Activated B cell treated with CpG ODN at 0.5 μM for 24 hours (primary cell): Measurements from ENCODE around the gene PARVB. TPM values are rescaled to one million over a fixed set of nuclear protein-coding genes. Genes with fewer than 3 reads are reported as not detected.

ENCODE experiments used
- ATAC-seq: fragments of 200-7000 bp; cut with Tn5 transposase; one replicate; pipeline ENCODE4 v1.10.0; 2021; ENCODE audit warnings: low read depth, mild to moderate bottlenecking, moderate library complexity
- CTCF ChIA-PET: fragments of 350-600 bp; sonication (Branson Sonifier 250); formaldehyde crosslinking; loops from one replicate; lab custom pipeline; 2021; ENCODE audit warnings: antibody characterized with exemption; lab: Charles Lee
- POLR2A ChIA-PET: fragments of 350-600 bp; sonication (Branson Sonifier 250); formaldehyde crosslinking; loops from one replicate; lab custom pipeline; 2021; ENCODE audit warnings: antibody characterized with exemption; lab: Charles Lee
- DNase-seq: peaks from one replicate; pipeline ENCODE4 v3.0.0; 2022
- H3K27ac Mint-ChIP-seq: one replicate; pipeline ENCODE4 v1.8.0; 2020; ENCODE audit warnings: mixed read lengths
- H3K27me3 Mint-ChIP-seq: one replicate; pipeline ENCODE4 v1.8.0; 2021; ENCODE audit warnings: mixed read lengths
- H3K36me3 Mint-ChIP-seq: one replicate; pipeline ENCODE4 v1.8.0; 2021; ENCODE audit warnings: low read depth, mixed read lengths
- H3K4me1 Mint-ChIP-seq: one replicate; pipeline ENCODE4 v1.8.0; 2021; ENCODE audit warnings: mixed read lengths
- H3K4me3 Mint-ChIP-seq: one replicate; pipeline ENCODE4 v1.8.0; 2020; ENCODE audit warnings: mild to moderate bottlenecking, mixed read lengths
- H3K9me3 Mint-ChIP-seq: one replicate; pipeline ENCODE4 v1.8.0; 2020; ENCODE audit warnings: mixed read lengths
- CTCF ChIP-seq: fragments of 200-600 bp; IDR thresholded peaks from one replicate; pipeline ENCODE4 v1.8.0; 2022; ENCODE audit warnings: antibody characterized with exemption, mild to moderate bottlenecking
- intact Hi-C: fragments of 100-400 bp; cut with micrococcal nuclease; formaldehyde crosslinking; loops from one replicate; pipeline ENCODE4 v1.15.1; 2024
- total RNA-seq: library from RNA; stranded (reverse); gene quantifications from 2 replicates; pipeline ENCODE4 v1.2.3, GENCODE V29; 2022

The PARVB gene
- total RNA-seq, 1 donor from 2014 or later, result 53.5 TPM

- POLR2A ChIA-PET, result interaction anchor here (1.1 kb wide), 1 partner anchor 29 kb away, joined by 3 read pairs; no protein-coding TSS in a partner anchor
- Mint-ChIP-seq H3K9me3 (no peaks in the 10 kb centered on the region), H3K27ac (no peak overlapping the region), H3K4me3 (no peak overlapping the region), H3K4me1 (peaks cover 36% of the 10 kb centered on the region), H3K27me3 (no peaks in the 10 kb centered on the region), H3K36me3 (peaks cover 4% of the 10 kb centered on the region)
- TF ChIP-seq CTCF, result no peak
- CTCF ChIA-PET, result interaction anchor here (0.8 kb wide), 1 partner anchor 222 kb away, joined by 3 read pairs; no protein-coding TSS in a partner anchor
- intact Hi-C loops, result no loop called here
- no peak for DNase-seq
- ATAC-seq, result no peak
Observed at GRCh38 chr22:44039566-44040171, 15.6 kb downstream of the PARVB start.

GRCh38 chr22:44042249-44043218 is 18.4 kb downstream of the PARVB start:
- CTCF ChIA-PET, result interaction anchor here (1.0 to 3.1 kb wide), 3 partner anchors 9 to 49 kb away, joined by 3 to 14 read pairs (median 7); no protein-coding TSS in a partner anchor
- Mint-ChIP-seq H3K27ac (peak overlapping the region; percentile 38), H3K36me3 (peaks cover 11% of the 10 kb centered on the region), H3K27me3 (no peaks in the 10 kb centered on the region), H3K4me3 (peak overlapping the region; percentile 40), H3K9me3 (no peaks in the 10 kb centered on the region), H3K4me1 (peaks cover 55% of the 10 kb centered on the region)
- intact Hi-C loops, result loop anchor here (1.0 to 2.0 kb wide), 3 partner anchors 15 to 46 kb away; no protein-coding TSS in a partner anchor
- no peak for TF ChIP-seq CTCF
- ATAC-seq (peak; percentile 91), DNase-seq (peak; percentile 23)
- POLR2A ChIA-PET, result interaction anchor here (0.6 to 2.2 kb wide), 5 partner anchors 14 to 49 kb away, joined by 3 to 21 read pairs (median 5); partner anchors contain the start of gene PARVB

GRCh38 chr22:44045145-44045544 is 21.0 kb downstream of the PARVB start:
- ChIA-PET CTCF (no interaction called here), POLR2A (no interaction called here)
- Mint-ChIP-seq H3K36me3 (peaks cover 16% of the 10 kb centered on the region), H3K27ac (no peak overlapping the region), H3K9me3 (no peaks in the 10 kb centered on the region), H3K4me1 (peaks cover 75% of the 10 kb centered on the region), H3K27me3 (no peaks in the 10 kb centered on the region), H3K4me3 (no peak overlapping the region)
- intact Hi-C loops, result no loop called here
- ATAC-seq, result no peak
- no peak for DNase-seq
- TF ChIP-seq CTCF, result no peak

GRCh38 chr22:44046485-44047141 is 22.5 kb downstream of the PARVB start:
- no peak for DNase-seq
- intact Hi-C loops, result no loop called here
- Mint-ChIP-seq H3K4me3 (no peak overlapping the region), H3K9me3 (no peaks in the 10 kb centered on the region), H3K27ac (no peak overlapping the region), H3K27me3 (no peaks in the 10 kb centered on the region), H3K4me1 (peaks cover 86% of the 10 kb centered on the region), H3K36me3 (peaks cover 23% of the 10 kb centered on the region)
- POLR2A ChIA-PET, result interaction anchor here (1.6 kb wide), 1 partner anchor 21 kb away, joined by 4 read pairs; no protein-coding TSS in a partner anchor
- TF ChIP-seq CTCF, result no peak
- CTCF ChIA-PET, result no interaction called here
- no peak for ATAC-seq
